Activated CD4-positive, CD25-positive, alpha-beta regulatory T cell treated with anti-CD3 and anti-CD28 coated beads, Interleukin-2, amount 50 U/mL, for 24 hours (primary cell): Measurements from ENCODE around the gene TEP1.

Source experiments
- ATAC-seq, 2 donors: fragments of 150-1000 bp; cut with Tn5 transposase; one replicate each; pipeline ENCODE4 v1.10.0; 2021; ENCODE audit warnings: mild to moderate bottlenecking in 1 of 2, moderate library complexity in 1 of 2

TEP1 gene

DNA sequence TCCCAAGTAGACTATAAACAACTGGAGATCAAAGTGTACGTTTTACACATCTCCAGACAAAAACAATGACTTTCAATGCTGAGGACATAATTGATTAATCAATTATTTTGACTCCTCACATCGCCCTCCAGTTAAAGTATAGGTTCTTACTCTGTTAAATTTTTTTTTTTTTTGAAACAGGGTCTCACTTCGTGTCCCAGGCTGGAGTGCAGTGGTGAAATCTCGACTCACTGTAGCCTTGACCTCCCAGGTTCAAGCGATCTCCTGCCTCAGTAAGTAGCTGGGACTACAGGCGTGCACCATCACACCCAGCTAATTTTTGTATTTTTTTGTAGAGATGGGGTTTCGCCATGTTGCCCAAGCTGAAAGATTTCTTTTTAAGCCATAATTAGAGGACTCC is 79.3 kb downstream of the TEP1 start:
- no peak for ATAC-seq

DNA sequence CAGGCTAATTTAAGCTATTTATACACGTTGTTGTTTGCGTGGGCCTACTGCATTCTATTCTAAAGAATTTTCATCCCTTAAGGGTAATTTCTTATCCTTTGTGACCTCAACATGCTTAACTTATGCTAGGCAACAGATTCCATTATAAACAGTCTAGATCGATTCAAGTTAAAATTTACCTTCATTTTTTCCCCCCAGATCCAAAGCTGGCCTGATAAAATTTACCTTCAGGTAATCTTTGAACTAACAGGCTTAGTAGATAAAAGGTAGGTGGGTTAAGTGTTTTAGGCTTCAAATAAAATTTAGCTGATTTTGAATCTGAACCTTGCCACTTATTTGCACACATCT is 79.8 kb downstream of the TEP1 start:
- no peak for ATAC-seq

DNA sequence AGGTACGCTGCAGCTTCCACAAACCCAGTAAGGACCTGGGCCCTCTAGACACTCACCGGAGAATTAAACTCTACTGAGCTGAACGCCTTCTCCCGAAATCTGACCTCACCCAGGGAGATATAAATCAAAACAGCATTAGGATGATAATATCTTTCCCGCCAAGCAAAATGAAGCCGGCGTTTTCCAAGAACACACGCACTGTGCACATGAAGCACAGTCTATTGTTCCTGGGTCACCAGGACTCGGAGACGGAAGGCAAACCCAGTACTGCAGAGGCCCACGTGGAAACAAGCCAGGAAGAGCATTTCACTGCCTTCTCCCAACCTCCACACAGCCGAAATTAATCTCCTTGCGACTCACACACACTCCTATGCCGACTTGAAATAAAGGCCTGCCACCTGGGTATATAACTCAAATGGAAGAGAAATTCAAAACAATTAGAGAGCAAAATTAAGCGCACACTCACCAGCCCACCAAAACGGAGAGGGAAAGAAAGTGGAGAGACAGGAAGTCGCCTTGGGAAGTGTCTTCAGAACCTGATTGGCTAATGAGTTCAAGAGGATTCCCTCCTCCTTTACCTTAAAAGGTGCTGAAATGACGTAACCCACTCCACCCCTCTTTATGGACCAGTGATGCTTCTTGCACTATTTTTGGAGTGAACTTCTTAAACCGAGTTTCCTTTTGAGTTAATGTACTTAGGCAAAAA is 80.4 kb downstream of the TEP1 start, which contains the start of gene CCNB1IP1:
Gene CCNB1IP1, minus strand, starts transcription at position 492 of the 706 bp plus-strand sequence. CDS start 16,756 bp downstream, outside the sequence.
- ATAC-seq, result peak; percentile 96 to 99

- no peak for ATAC-seq
These were observed 80.9 kb downstream of the TEP1 start for GRCh38 chr14:20332431-20332787.

DNA sequence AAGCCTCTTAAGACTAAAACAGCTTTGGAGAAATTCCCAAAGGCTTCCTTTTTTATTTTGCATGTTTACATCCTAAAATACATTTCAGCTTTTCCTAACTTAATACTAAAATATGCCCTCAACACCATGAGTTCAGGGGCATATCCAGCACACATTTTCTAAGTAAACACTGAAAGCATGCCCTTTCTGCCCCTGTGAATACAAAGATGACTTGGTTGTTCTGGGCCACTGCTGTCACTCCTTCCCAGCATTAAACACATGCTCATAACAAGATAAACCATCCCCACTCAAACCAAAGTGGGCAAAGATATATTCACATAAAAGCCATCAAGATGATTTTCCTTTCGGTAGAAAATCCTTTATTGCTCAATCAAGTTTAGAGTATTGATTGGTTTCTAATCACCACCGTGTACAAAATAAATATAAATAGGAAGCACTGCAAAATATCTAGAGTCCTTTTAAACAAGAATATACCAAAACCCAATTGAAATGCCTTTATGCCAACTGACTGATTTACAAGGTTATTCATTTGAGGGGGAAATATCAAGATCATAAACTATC is 82.2 kb downstream of the TEP1 start:
- ATAC-seq, result no peak

GRCh38 chr14:20329355-20329754 is 83.9 kb downstream of the TEP1 start:
- ATAC-seq, result no peak

- no peak for ATAC-seq
These were observed 84.6 kb downstream of the TEP1 start for GRCh38 chr14:20328705-20329104.

GRCh38 chr14:20327005-20327869 is 86.1 kb downstream of the TEP1 start:
- ATAC-seq, result peak in 1 of 2 donors; percentile 43

DNA sequence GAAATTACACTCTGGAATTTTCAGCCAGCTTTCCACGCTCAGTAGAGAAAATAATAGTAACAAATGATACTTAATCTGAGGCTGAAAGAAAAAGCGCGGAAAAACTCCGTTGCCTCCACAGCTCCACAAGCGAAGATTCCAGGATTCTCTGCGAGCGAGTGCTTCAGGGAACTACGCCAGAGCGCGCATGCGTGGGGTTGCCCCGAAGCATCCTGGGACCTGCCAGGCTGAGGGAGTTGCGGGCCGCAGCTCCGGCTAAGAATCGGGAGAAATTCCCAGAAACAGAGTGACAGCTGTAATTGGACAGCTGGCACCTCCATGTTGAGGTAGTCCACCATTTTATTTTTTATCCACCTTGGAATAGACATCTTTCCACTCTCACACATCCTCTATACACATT is 95.6 kb downstream of the TEP1 start:
- no peak for ATAC-seq
